Calu3 (cell line): ENCODE data around the gene JMJD7. TPM values are rescaled to one million over a fixed set of nuclear protein-coding genes. Genes with fewer than 3 reads are reported as not detected.

ENCODE experiments used
- BruUV-seq: library from RNA; stranded (reverse); fragments of 400-500 nt; replicated peaks from 2 replicates; lab custom pipeline; 2021; lab: Mats Ljungman, UMichigan
- CTCF ChIA-PET: fragments of 300-600 bp; sonication (Branson Sonifier 250); formaldehyde crosslinking; loops from one replicate; lab custom pipeline; 2022; ENCODE audit warnings: antibody characterized with exemption; lab: Charles Lee
- DNase-seq: peaks from one replicate; pipeline ENCODE4 v3.0.0; 2022
- H3K27ac Mint-ChIP-seq: one replicate; pipeline ENCODE4 v1.8.0; 2022; ENCODE audit warnings: mixed read lengths; ENCODE audit not compliant: unreplicated experiment
- H3K27me3 Mint-ChIP-seq: one replicate; pipeline ENCODE4 v1.8.0; 2022; ENCODE audit warnings: mixed read lengths; ENCODE audit not compliant: unreplicated experiment
- H3K36me3 Mint-ChIP-seq: one replicate; pipeline ENCODE4 v1.8.0; 2022; ENCODE audit warnings: mild to moderate bottlenecking, moderate library complexity, mixed read lengths; ENCODE audit not compliant: insufficient read depth, unreplicated experiment
- H3K4me1 Mint-ChIP-seq: one replicate; pipeline ENCODE4 v1.8.0; 2022; ENCODE audit warnings: mild to moderate bottlenecking, low read depth, mixed read lengths; ENCODE audit not compliant: unreplicated experiment
- H3K4me3 Mint-ChIP-seq: one replicate; pipeline ENCODE4 v1.8.0; 2022; ENCODE audit warnings: mild to moderate bottlenecking, low read depth, moderate library complexity, mixed read lengths; ENCODE audit not compliant: unreplicated experiment
- H3K9me3 Mint-ChIP-seq: one replicate; pipeline ENCODE4 v1.8.0; 2022; ENCODE audit warnings: low read depth, mixed read lengths; ENCODE audit not compliant: unreplicated experiment
- CTCF ChIP-seq: fragments of 200-600 bp; IDR thresholded peaks from one replicate; pipeline ENCODE4 v1.8.0; 2022; ENCODE audit warnings: antibody characterized with exemption; ENCODE audit not compliant: unreplicated experiment
- intact Hi-C: fragments of 100-400 bp; cut with micrococcal nuclease; formaldehyde crosslinking; loops from one replicate; pipeline ENCODE4 v1.10.0; 2022; ENCODE audit not compliant: unreplicated experiment
- total RNA-seq: library from RNA; stranded (reverse); gene quantifications from 2 replicates; pipeline ENCODE4 v1.2.3, GENCODE V29; 2022

The JMJD7 gene
- total RNA-seq, 1 experiment from 2014 or later: 9.4 TPM

DNA sequence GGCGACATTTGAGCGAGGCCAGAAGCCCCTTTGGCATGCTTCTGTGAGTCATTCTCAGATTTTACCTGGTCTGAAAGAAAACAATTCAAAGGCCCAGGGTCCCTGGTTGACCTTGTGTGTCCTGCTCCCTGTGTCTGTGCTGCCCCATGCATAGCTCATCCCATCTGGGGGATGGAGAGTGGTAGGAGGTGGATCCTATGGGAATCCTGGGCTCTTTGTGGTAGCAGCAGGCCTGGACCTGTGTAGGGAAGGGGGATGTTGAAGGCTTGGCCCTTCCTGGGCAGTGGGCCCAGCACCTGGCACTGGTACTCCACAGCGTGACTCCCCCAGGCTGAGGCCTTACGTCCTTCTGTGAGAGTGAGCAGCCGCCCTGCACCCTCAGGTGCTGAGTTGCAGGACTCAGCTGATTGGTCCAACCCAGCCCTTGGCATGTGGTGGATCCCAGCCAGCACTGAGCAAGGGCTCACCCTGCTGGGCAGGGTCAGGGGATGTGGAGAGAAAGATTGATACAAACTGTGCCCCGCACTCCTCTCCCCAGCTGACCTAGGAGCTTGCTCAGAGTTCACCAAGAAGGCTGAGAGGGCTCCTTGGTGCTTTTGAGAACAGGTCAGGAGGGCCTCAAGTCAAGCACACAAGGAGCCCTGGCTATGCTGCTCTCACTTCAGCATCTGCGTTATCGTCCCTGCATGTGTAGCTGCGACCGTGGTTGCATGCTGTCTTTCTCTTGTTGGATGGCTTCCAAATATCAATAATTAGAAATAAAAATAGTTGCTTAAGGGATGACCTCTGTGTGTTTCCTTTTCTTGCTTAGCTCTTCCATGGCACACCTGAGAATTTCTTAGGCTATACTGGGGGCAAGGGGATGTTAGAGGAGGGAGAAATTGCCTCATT, 21.4 kb upstream of the JMJD7 start:
- no peaks in the 10 kb centered on the region for H3K27me3 Mint-ChIP-seq
- H3K36me3 Mint-ChIP-seq: no peaks in the 10 kb centered on the region
- TF ChIP-seq CTCF: no peak
- intact Hi-C loops: no loop called here
- no peaks in the 10 kb centered on the region for H3K4me1 Mint-ChIP-seq
- BruUV-seq: no TSS peak
- no peak overlapping the region for H3K4me3 Mint-ChIP-seq
- CTCF ChIA-PET: interaction anchor here (1.0 kb wide), 1 partner anchor 32 kb away, joined by 5 read pairs; the partner anchor contains the start of gene MAPKBP1
- H3K9me3 Mint-ChIP-seq: no peaks in the 10 kb centered on the region
- no peak overlapping the region for H3K27ac Mint-ChIP-seq
- no peak for DNase-seq

- Mint-ChIP-seq H3K36me3 (no peaks in the 10 kb centered on the region), H3K27me3 (no peaks in the 10 kb centered on the region), H3K9me3 (no peaks in the 10 kb centered on the region), H3K4me3 (no peak overlapping the region), H3K27ac (no peak overlapping the region), H3K4me1 (no peaks in the 10 kb centered on the region)
- CTCF ChIA-PET: interaction anchor here (0.8 to 1.1 kb wide), 2 partner anchors 36 to 96 kb away, joined by 3 to 4 read pairs; no protein-coding TSS in a partner anchor
- no peak for DNase-seq
- TF ChIP-seq CTCF: no peak
- intact Hi-C loops: no loop called here
- no TSS peak for BruUV-seq
Observed at GRCh38 chr15:41809121-41809520, 18.8 kb upstream of the JMJD7 start.

GRCh38 chr15:41809526-41810220, 18.2 kb upstream of the JMJD7 start:
- no TSS peak for BruUV-seq
- intact Hi-C loops: loop anchor here (5.0 to 10.0 kb wide), 2 partner anchors 95 to 207 kb away; no protein-coding TSS in a partner anchor
- Mint-ChIP-seq H3K27me3 (no peaks in the 10 kb centered on the region), H3K4me1 (no peaks in the 10 kb centered on the region), H3K27ac (no peak overlapping the region), H3K4me3 (no peak overlapping the region), H3K9me3 (no peaks in the 10 kb centered on the region), H3K36me3 (no peaks in the 10 kb centered on the region)
- no peak for DNase-seq
- CTCF ChIA-PET: interaction anchor here (0.8 to 2.3 kb wide), 3 partner anchors 35 to 95 kb away, joined by 3 to 15 read pairs (median 4); partner anchors contain the start of gene MAPKBP1
- TF ChIP-seq CTCF: no peak

- TF ChIP-seq CTCF: no peak
- no peak overlapping the region for H3K4me3 Mint-ChIP-seq
- H3K27ac Mint-ChIP-seq: no peak overlapping the region
- CTCF ChIA-PET: interaction anchor here (0.6 to 2.3 kb wide), 6 partner anchors 11 to 588 kb away, joined by 3 to 15 read pairs (median 4); partner anchors contain the start of gene MAPKBP1
- intact Hi-C loops: loop anchor here (1.0 to 10.0 kb wide), 3 partner anchors 39 to 209 kb away; no protein-coding TSS in a partner anchor
- no peaks in the 10 kb centered on the region for H3K36me3 Mint-ChIP-seq
- H3K27me3 Mint-ChIP-seq: no peaks in the 10 kb centered on the region
- H3K9me3 Mint-ChIP-seq: no peaks in the 10 kb centered on the region
- BruUV-seq: no TSS peak
- no peaks in the 10 kb centered on the region for H3K4me1 Mint-ChIP-seq
- no peak for DNase-seq
Observed at GRCh38 chr15:41810651-41811431, 17.1 kb upstream of the JMJD7 start.
